SK-N-SH (cell line): ENCODE data around the gene CCR5. TPM values are rescaled to one million over a fixed set of nuclear protein-coding genes. Genes with fewer than 3 reads are reported as not detected.

Experiments
- CTCF ChIA-PET: fragments of 300-600, 350-600 bp; formaldehyde crosslinking; extraction: SDS; loops from one replicate; lab custom pipeline; 2021; lab: Yijun Ruan, JAX
- POLR2A ChIA-PET: fragments of 350-600 bp; sonication (Branson Sonifier 250); formaldehyde crosslinking; extraction: SDS; loops from one replicate; lab custom pipeline; 2020; ENCODE audit warnings: antibody characterized with exemption, inconsistent platforms; lab: Yijun Ruan, JAX
- DNase-seq: peaks from one replicate; pipeline ENCODE4 v3.0.0; 2012
- H2AFZ ChIP-seq: fragments of 200-600 bp; sonication (generic); 2 replicates; pipeline ENCODE4 v1.8.1; 2016; ENCODE audit warnings: antibody characterized with exemption, mild to moderate bottlenecking, low read depth
- H3F3A ChIP-seq: fragments of 200-600 bp; sonication (generic); replicated peaks from 2 replicates; pipeline ENCODE3; 2016; ENCODE audit warnings: antibody characterized with exemption, mild to moderate bottlenecking; ENCODE audit not compliant: insufficient read depth
- H3K27ac ChIP-seq, 2 experiments: fragments of 200-500 bp in 1 of 2; fragments of 200-600 bp in 1 of 2; sonication (Bioruptor generic) in 1 of 2; sonication (generic), shearing (Covaris generic) in 1 of 2; 2 replicates each; pipeline versions ENCODE4 v1.5.1 to v1.6.1; 2014 to 2016; ENCODE audit warnings: low read depth in 2 of 2, inconsistent platforms in 1 of 2, low read length in 1 of 2, mild to moderate bottlenecking in 1 of 2, mixed read lengths in 1 of 2
- H3K27me3 ChIP-seq: fragments of 200-600 bp; sonication (generic), shearing (Covaris generic); 2 replicates; pipeline ENCODE4 v1.6.1; 2016; ENCODE audit warnings: mixed run types; ENCODE audit not compliant: insufficient read depth
- H3K36me3 ChIP-seq, 2 experiments: fragments of 200-500 bp in 1 of 2; fragments of 200-600 bp in 1 of 2; sonication (Bioruptor generic) in 1 of 2; sonication (generic) in 1 of 2; replicated peaks in 1 of 2; 2 replicates each; pipeline versions ENCODE3 to v1.5.1; 2014 to 2016; ENCODE audit warnings: low read length in 1 of 2, mild to moderate bottlenecking in 1 of 2; ENCODE audit not compliant: insufficient read depth in 2 of 2, control insufficient read depth in 1 of 2
- H3K4me1 ChIP-seq, 2 experiments: fragments of 200-500 bp in 1 of 2; fragments of 200-600 bp in 1 of 2; sonication (Bioruptor generic) in 1 of 2; sonication (generic), shearing (Covaris generic) in 1 of 2; 2 replicates each; pipeline versions ENCODE4 v1.5.1 to v1.6.1; 2014 to 2016; ENCODE audit warnings: low read depth in 1 of 2, low read length in 1 of 2, mixed run types in 1 of 2; ENCODE audit not compliant: insufficient read depth in 2 of 2, control insufficient read depth in 1 of 2
- H3K4me2 ChIP-seq: fragments of 200-600 bp; sonication (generic), shearing (Covaris generic); 2 replicates; pipeline ENCODE4 v1.6.1; 2017; ENCODE audit warnings: mixed run types
- H3K4me3 ChIP-seq, 2 experiments: fragments of 200-500 bp in 1 of 2; fragments of 200-600 bp in 1 of 2; sonication (Bioruptor generic) in 1 of 2; sonication (generic), shearing (Covaris generic) in 1 of 2; 2 replicates each; pipeline versions ENCODE4 v1.5.1 to v1.8.1; 2014 to 2016; ENCODE audit warnings: low read depth in 2 of 2, inconsistent platforms in 1 of 2, low read length in 1 of 2, mild to moderate bottlenecking in 1 of 2, mixed read lengths in 1 of 2, moderate library complexity in 1 of 2
- H3K79me2 ChIP-seq: fragments of 200-600 bp; sonication (generic); 2 replicates; pipeline ENCODE4 v1.8.1; 2017; ENCODE audit warnings: mild to moderate bottlenecking; ENCODE audit not compliant: insufficient read depth
- H3K9ac ChIP-seq: fragments of 200-600 bp; sonication (generic); 2 replicates; pipeline ENCODE4 v1.6.1; 2017; ENCODE audit warnings: mixed run types
- H3K9me2 ChIP-seq: fragments of 200-600 bp; sonication (generic); 2 replicates; pipeline ENCODE4 v1.6.1; 2017; ENCODE audit warnings: mixed run types
- H3K9me3 ChIP-seq: fragments of 200-600 bp; sonication (generic); 2 replicates; pipeline ENCODE4 v1.6.1; 2017; ENCODE audit warnings: mixed run types, mild to moderate bottlenecking, moderate library complexity
- H4K20me1 ChIP-seq: fragments of 200-600 bp; sonication (generic); 2 replicates; pipeline ENCODE4 v1.6.1; 2017; ENCODE audit warnings: mild to moderate bottlenecking, mixed run types; ENCODE audit not compliant: insufficient read depth
- CHD2 ChIP-seq: fragments of 150-350 bp; IDR thresholded peaks from 2 replicates; pipeline ENCODE4 v1.6.1; 2018; ENCODE audit warnings: low read length; ENCODE audit not compliant: partially characterized antibody
- ELF1 ChIP-seq: IDR thresholded peaks from 2 replicates; pipeline ENCODE4 v1.4.0; 2012
- EP300 ChIP-seq, 2 experiments: IDR thresholded peaks; 2 replicates each; pipeline versions ENCODE4 v1.4.0 to v1.6.1; 2012; ENCODE audit warnings: borderline replicate concordance in 1 of 2, low read depth in 1 of 2, low read length in 1 of 2
- GABPA ChIP-seq: IDR thresholded peaks from 2 replicates; pipeline ENCODE4 v1.4.0; 2012; ENCODE audit warnings: low read depth, mild to moderate bottlenecking
- MAX ChIP-seq: IDR thresholded peaks from 2 replicates; pipeline ENCODE4 v1.4.0; 2012; ENCODE audit warnings: low read depth
- PBX3 ChIP-seq: IDR thresholded peaks from 2 replicates; pipeline ENCODE4; 2012
- RCOR1 ChIP-seq: fragments of 150-350 bp; IDR thresholded peaks from 2 replicates; pipeline ENCODE4 v1.6.1; 2017; ENCODE audit warnings: antibody characterized with exemption, low read length
- REST ChIP-seq: IDR thresholded peaks from 2 replicates; pipeline ENCODE4 v1.6.1; 2012; ENCODE audit warnings: mild to moderate bottlenecking, low read depth, low read length, moderate library complexity
- RFX5 ChIP-seq: IDR thresholded peaks from 2 replicates; pipeline ENCODE4 v1.6.1; 2012; ENCODE audit warnings: mild to moderate bottlenecking, improper control_type of control experiment, low read length
- RXRA ChIP-seq: IDR thresholded peaks from 2 replicates; pipeline ENCODE4 v1.4.0; 2012; ENCODE audit warnings: low read depth, mild to moderate bottlenecking, borderline replicate concordance
- SIN3A ChIP-seq: IDR thresholded peaks from 2 replicates; pipeline ENCODE4 v1.6.1; 2012; ENCODE audit warnings: low read depth, mild to moderate bottlenecking, low read length, moderate library complexity, borderline replicate concordance
- YY1 ChIP-seq: IDR thresholded peaks from 2 replicates; pipeline ENCODE4 v1.4.0; 2012; ENCODE audit warnings: low read depth, mild to moderate bottlenecking
- ZBTB33 ChIP-seq: IDR thresholded peaks from 2 replicates; pipeline ENCODE4 v1.4.0; 2012; ENCODE audit warnings: low read depth, borderline replicate concordance
- WGBS: methylation state at CpG from one replicate; pipeline ENCODE4 v1.1.6; 2017; ENCODE audit warnings: low lambda C conversion rate; 5-methylcytosine and 5-hydroxymethylcytosine counted together
- polyA plus RNA-seq, 3 experiments: library from polyadenylated mRNA; depleted of rRNA; stranded (reverse); fragments of >200 nt; gene quantifications; 2 replicates each; pipeline ENCODE4 v1.2.3, GENCODE V29; 2012

The CCR5 gene
- polyA plus RNA-seq, 1 of the 3 experiments (the other 2 are of a cell fraction) = not detected

GRCh38 chr3:46353647-46354410, 16.9 kb upstream of the CCR5 start, which contains the start of gene CCR2:
TSS of gene CCR2 (plus strand) at chr3:46354111. CDS start at chr3:46357528, 3,417 bp downstream.
- POLR2A ChIA-PET = no interaction called here
- Histone ChIP-seq H3K9ac (no peak within 1 kb of the TSS), H3K36me3 (no peaks in the 10 kb centered on the region), H3F3A (no peaks in the 10 kb centered on the region), H3K4me1 (no peaks in the 10 kb centered on the region), H3K4me3 (no peak within 1 kb of the TSS), H3K9me2 (no peaks in the 10 kb centered on the region), H3K27ac (no peak within 1 kb of the TSS), H3K27me3 (peaks cover 22% of the 10 kb centered on the region; the same call in 1 of the 2 replicates), H3K4me2 (no peak within 1 kb of the TSS), H4K20me1 (no peaks in the 10 kb centered on the region), H3K9me3 (no peaks in the 10 kb centered on the region), H2AFZ (no peak within 1 kb of the TSS), H3K79me2 (no peaks in the 10 kb centered on the region)
- TF ChIP-seq RFX5 (no peak), SIN3A (no peak), RCOR1 (no peak), ZBTB33 (no peak), EP300 (IDR thresholded peaks at IDR 0.05; ENCODE audit: borderline replicate concordance in 1 of 2, low read depth in 1 of 2, low read length in 1 of 2) (no peak), PBX3 (no peak), ELF1 (no peak), YY1 (no peak), MAX (no peak), GABPA (no peak), REST (no peak), CHD2 (no peak), RXRA (no peak)
- DNase-seq = no peak
- WGBS = 1% methylated on average over 7 of the region's 7 CpGs
- CTCF ChIA-PET = no interaction called here
